B cell (primary cell): Measurements from ENCODE around the gene HPS6.

Experiments
- CTCF ChIP-seq: fragments of 200-600 bp; IDR thresholded peaks from one replicate; pipeline ENCODE4 v1.8.0; 2022; ENCODE audit warnings: antibody characterized with exemption, mild to moderate bottlenecking
- EZH2 ChIP-seq: IDR thresholded peaks from 2 replicates; pipeline ENCODE4 v1.6.1; 2012; ENCODE audit warnings: borderline replicate concordance, low read depth, mild to moderate bottlenecking, moderate library complexity, low read length; ENCODE audit not compliant: insufficient read depth, poor library complexity, severe bottlenecking

GRCh38 chr10:102017295-102017694, 47.9 kb upstream of the HPS6 start:
- TF ChIP-seq CTCF (no peak), EZH2 (no peak)
